ENCODE data around the gene ARHGAP15. TPM values are rescaled to one million over a fixed set of nuclear protein-coding genes. Genes with fewer than 3 reads are reported as not detected.

The ARHGAP15 gene
- total RNA-seq, 1 donor from 2014 or later = not detected

GRCh38 chr2:143524119-143524553, 394.9 kb downstream of the ARHGAP15 start:
- H3K4me1 Mint-ChIP-seq (ENCODE audit: low read depth, unreplicated experiment) = peaks cover 16% of the 10 kb centered on the region
- Histone ChIP-seq H3K27ac (ENCODE audit: low read depth, low read length) (no peak overlapping the region), H3K79me2 (ENCODE audit: insufficient read depth, low read length) (no peaks in the 10 kb centered on the region), H4K20me1 (ENCODE audit: insufficient read depth, low read length) (no peaks in the 10 kb centered on the region), H3K9ac (ENCODE audit: low read length) (no peak overlapping the region), H3K36me3 (ENCODE audit: insufficient read depth, low read length) (no peaks in the 10 kb centered on the region), H3K4me3 (ENCODE audit: insufficient read depth, low read depth, low read length) (no peak overlapping the region), H3K9me3 (ENCODE audit: insufficient read depth, low read depth, low read length) (no peaks in the 10 kb centered on the region), H2AFZ (ENCODE audit: low read depth, low read length) (peak overlapping the region; percentile 41), H3K4me1 (ENCODE audit: insufficient read depth, low read length) (peaks cover 11% of the 10 kb centered on the region), H3K27me3 (ENCODE audit: insufficient read depth, low read length) (no peaks in the 10 kb centered on the region), H3K4me2 (ENCODE audit: low read length) (peak overlapping the region; percentile 34)
- no peaks in the 10 kb centered on the region for H3K36me3 Mint-ChIP-seq (ENCODE audit: low read depth, unreplicated experiment)
- peak overlapping the region; percentile 15 for H3K27ac Mint-ChIP-seq (ENCODE audit: unreplicated experiment)
- DNase-seq (ENCODE audit: low read depth) (peak; percentile 73), FAIRE-seq (peak; percentile 26)
- H3K27me3 Mint-ChIP-seq (ENCODE audit: low read depth, unreplicated experiment) = no peaks in the 10 kb centered on the region
- H3K9me3 Mint-ChIP-seq (ENCODE audit: unreplicated experiment) = no peaks in the 10 kb centered on the region
- TF ChIP-seq EZH2 (IDR thresholded peaks at IDR 0.05; ENCODE audit: insufficient read depth, low read length) = no peak
- TF ChIP-seq CTCF (IDR thresholded peaks at IDR 0.05; ENCODE audit: insufficient read depth, low read depth, low read length) = no peak
- H3K4me3 Mint-ChIP-seq (ENCODE audit: unreplicated experiment) = no peak overlapping the region

GRCh38 chr2:143524559-143525401, 395.6 kb downstream of the ARHGAP15 start:
- Histone ChIP-seq H3K4me3 (ENCODE audit: insufficient read depth, low read depth, low read length) (no peak overlapping the region), H3K27me3 (ENCODE audit: insufficient read depth, low read length) (no peaks in the 10 kb centered on the region), H4K20me1 (ENCODE audit: insufficient read depth, low read length) (no peaks in the 10 kb centered on the region), H3K36me3 (ENCODE audit: insufficient read depth, low read length) (no peaks in the 10 kb centered on the region), H3K9me3 (ENCODE audit: insufficient read depth, low read depth, low read length) (no peaks in the 10 kb centered on the region), H3K4me2 (ENCODE audit: low read length) (no peak overlapping the region), H2AFZ (ENCODE audit: low read depth, low read length) (no peak overlapping the region), H3K4me1 (ENCODE audit: insufficient read depth, low read length) (peaks cover 11% of the 10 kb centered on the region), H3K9ac (ENCODE audit: low read length) (no peak overlapping the region), H3K79me2 (ENCODE audit: insufficient read depth, low read length) (no peaks in the 10 kb centered on the region), H3K27ac (ENCODE audit: low read depth, low read length) (no peak overlapping the region)
- Mint-ChIP-seq H3K4me3 (ENCODE audit: unreplicated experiment) (no peak overlapping the region), H3K9me3 (ENCODE audit: unreplicated experiment) (no peaks in the 10 kb centered on the region), H3K36me3 (ENCODE audit: low read depth, unreplicated experiment) (no peaks in the 10 kb centered on the region), H3K27me3 (ENCODE audit: low read depth, unreplicated experiment) (no peaks in the 10 kb centered on the region), H3K27ac (ENCODE audit: unreplicated experiment) (no peak overlapping the region), H3K4me1 (ENCODE audit: low read depth, unreplicated experiment) (peaks cover 16% of the 10 kb centered on the region)
- DNase-seq (ENCODE audit: low read depth) (peak; percentile 23), FAIRE-seq (peak; percentile 37)
- TF ChIP-seq CTCF (IDR thresholded peaks at IDR 0.05; ENCODE audit: insufficient read depth, low read depth, low read length) (no peak), EZH2 (IDR thresholded peaks at IDR 0.05; ENCODE audit: insufficient read depth, low read length) (no peak)

- H3K9me3 ChIP-seq (ENCODE audit: insufficient read depth, low read depth, low read length) = no peaks in the 10 kb centered on the region
- H3K4me1 Mint-ChIP-seq (ENCODE audit: low read depth, unreplicated experiment) = peaks cover 16% of the 10 kb centered on the region
- FAIRE-seq = no peak
- H3K27ac ChIP-seq (ENCODE audit: low read depth, low read length) = no peak overlapping the region
- H4K20me1 ChIP-seq (ENCODE audit: insufficient read depth, low read length) = no peaks in the 10 kb centered on the region
- H3K27me3 Mint-ChIP-seq (ENCODE audit: low read depth, unreplicated experiment) = no peaks in the 10 kb centered on the region
- no peak for DNase-seq (ENCODE audit: low read depth)
- H3K36me3 ChIP-seq (ENCODE audit: insufficient read depth, low read length) = no peaks in the 10 kb centered on the region
- no peaks in the 10 kb centered on the region for H3K36me3 Mint-ChIP-seq (ENCODE audit: low read depth, unreplicated experiment)
- H3K9ac ChIP-seq (ENCODE audit: low read length) = no peak overlapping the region
- no peaks in the 10 kb centered on the region for H3K9me3 Mint-ChIP-seq (ENCODE audit: unreplicated experiment)
- TF ChIP-seq EZH2 (IDR thresholded peaks at IDR 0.05; ENCODE audit: insufficient read depth, low read length) = no peak
- no peak for TF ChIP-seq CTCF (IDR thresholded peaks at IDR 0.05; ENCODE audit: insufficient read depth, low read depth, low read length)
- no peak overlapping the region for H3K4me3 Mint-ChIP-seq (ENCODE audit: unreplicated experiment)
- H3K27me3 ChIP-seq (ENCODE audit: insufficient read depth, low read length) = no peaks in the 10 kb centered on the region
- peak overlapping the region; percentile 37 for H2AFZ ChIP-seq (ENCODE audit: low read depth, low read length)
- H3K27ac Mint-ChIP-seq (ENCODE audit: unreplicated experiment) = no peak overlapping the region
- H3K4me1 ChIP-seq (ENCODE audit: insufficient read depth, low read length) = peaks cover 11% of the 10 kb centered on the region
- no peak overlapping the region for H3K4me3 ChIP-seq (ENCODE audit: insufficient read depth, low read depth, low read length)
- H3K79me2 ChIP-seq (ENCODE audit: insufficient read depth, low read length) = no peaks in the 10 kb centered on the region
- H3K4me2 ChIP-seq (ENCODE audit: low read length) = no peak overlapping the region
These were observed 396.2 kb downstream of the ARHGAP15 start for GRCh38 chr2:143525402-143525860.
